ENCODE results near the gene MS4A4E.
A peak's percentile ranks its signal among the peaks of the same experiment; 100 is the strongest.

Gene MS4A4E

GRCh38 chr11:60240662-60241061, 2.3 kb downstream of the MS4A4E start:
- H4K91ac ChIP-seq (ENCODE audit: low read length) = no peak overlapping the region
- no peaks in the 10 kb centered on the region for H3K27me3 ChIP-seq (ENCODE audit: control insufficient read depth in 1 of 2, insufficient read depth in 1 of 2, low read length in 2 of 2)
- H3K4me1 ChIP-seq (ENCODE audit: control insufficient read depth, insufficient read depth, low read depth, low read length) = no peaks in the 10 kb centered on the region
- H2BK5ac ChIP-seq (ENCODE audit: low read depth, low read length, poor library complexity, severe bottlenecking) = no peak overlapping the region
- H3K14ac ChIP-seq (ENCODE audit: low read length in 2 of 2) = no peak overlapping the region
- no peak overlapping the region for H3K18ac ChIP-seq (ENCODE audit: low read depth in 1 of 2, low read length in 2 of 2)
- no peak overlapping the region for H2BK15ac ChIP-seq (ENCODE audit: low read depth, poor library complexity, severe bottlenecking)
- no peak overlapping the region for H2BK12ac ChIP-seq (ENCODE audit: low read length in 2 of 2)
- H3K4ac ChIP-seq (ENCODE audit: low read depth in 1 of 2, low read length in 2 of 2) = no peak overlapping the region
- no peaks in the 10 kb centered on the region for H3K9me3 ChIP-seq (ENCODE audit: control insufficient read depth, low read length)
- H2AFZ ChIP-seq (ENCODE audit: low read depth, low read length) = no peak overlapping the region
- no peaks in the 10 kb centered on the region for H3K79me1 ChIP-seq (replicated peaks; ENCODE audit: low read length, poor library complexity, severe bottlenecking)
- H3K36me3 ChIP-seq (ENCODE audit: control insufficient read depth in 1 of 2, insufficient read depth in 2 of 2, low read depth in 1 of 2, low read length in 2 of 2) = no peaks in the 10 kb centered on the region
- H3K9ac ChIP-seq (ENCODE audit: low read length) = no peak overlapping the region
- no peak overlapping the region for H2AK5ac ChIP-seq (ENCODE audit: low read length, severe bottlenecking)
- H3K4me3 ChIP-seq (ENCODE audit: insufficient read depth in 1 of 2, low read depth in 1 of 2, low read length in 2 of 2) = no peak overlapping the region
- peak overlapping the region; percentile 34 for H2BK120ac ChIP-seq (ENCODE audit: low read depth, low read length)
- no peak overlapping the region for H3K23ac ChIP-seq (ENCODE audit: low read length in 2 of 2)
- H3K27ac ChIP-seq (ENCODE audit: low read length, poor library complexity, severe bottlenecking) = no peak overlapping the region
- no peak overlapping the region for H3K4me2 ChIP-seq (ENCODE audit: low read length, poor library complexity, severe bottlenecking)
- WGBS = 88% methylated on average over 4 of the region's 5 CpGs
- DNase-seq = no peak
- no peak overlapping the region for H4K8ac ChIP-seq (ENCODE audit: low read length)

DNA sequence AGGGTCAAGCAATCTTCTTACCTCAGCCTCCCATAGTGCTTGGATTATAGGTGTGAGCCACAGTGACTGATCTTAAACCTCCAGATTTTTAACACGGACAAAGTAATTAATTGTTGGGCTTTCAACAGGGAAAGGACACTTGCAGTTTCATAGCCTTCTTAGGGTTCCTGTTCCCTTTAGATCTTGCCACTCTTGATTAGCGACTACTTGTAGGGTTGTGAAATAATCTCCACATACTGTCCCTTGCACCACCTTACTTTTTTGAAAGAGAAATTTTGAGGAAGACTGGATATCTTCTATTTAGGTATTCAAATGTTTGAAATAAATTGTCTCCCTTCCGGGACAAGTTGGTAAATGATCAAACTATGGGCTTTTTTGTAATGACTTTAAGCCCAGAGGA, 7.6 kb downstream of the MS4A4E start:
- no peak overlapping the region for H2BK120ac ChIP-seq (ENCODE audit: low read depth, low read length)
- no peak overlapping the region for H2BK15ac ChIP-seq (ENCODE audit: low read depth, poor library complexity, severe bottlenecking)
- H4K8ac ChIP-seq (ENCODE audit: low read length) = no peak overlapping the region
- no peak for DNase-seq
- H3K79me1 ChIP-seq (replicated peaks; ENCODE audit: low read length, poor library complexity, severe bottlenecking) = no peaks in the 10 kb centered on the region
- no peak overlapping the region for H3K27ac ChIP-seq (ENCODE audit: low read length, poor library complexity, severe bottlenecking)
- H2AK5ac ChIP-seq (ENCODE audit: low read length, severe bottlenecking) = no peak overlapping the region
- H2BK12ac ChIP-seq (ENCODE audit: low read length in 2 of 2) = no peak overlapping the region
- no peaks in the 10 kb centered on the region for H3K27me3 ChIP-seq (ENCODE audit: control insufficient read depth in 1 of 2, insufficient read depth in 1 of 2, low read length in 2 of 2)
- H2AFZ ChIP-seq (ENCODE audit: low read depth, low read length) = no peak overlapping the region
- WGBS = 70% methylated on average over 2 of the region's 3 CpGs
- H4K91ac ChIP-seq (ENCODE audit: low read length) = no peak overlapping the region
- no peaks in the 10 kb centered on the region for H3K9me3 ChIP-seq (ENCODE audit: control insufficient read depth, low read length)
- H3K23ac ChIP-seq (ENCODE audit: low read length in 2 of 2) = no peak overlapping the region
- H3K4me1 ChIP-seq (ENCODE audit: control insufficient read depth, insufficient read depth, low read depth, low read length) = no peaks in the 10 kb centered on the region
- no peak overlapping the region for H3K14ac ChIP-seq (ENCODE audit: low read length in 2 of 2)
- H2BK5ac ChIP-seq (ENCODE audit: low read depth, low read length, poor library complexity, severe bottlenecking) = no peak overlapping the region
- H3K4me2 ChIP-seq (ENCODE audit: low read length, poor library complexity, severe bottlenecking) = no peak overlapping the region
- no peak overlapping the region for H3K4ac ChIP-seq (ENCODE audit: low read depth in 1 of 2, low read length in 2 of 2)
- H3K18ac ChIP-seq (ENCODE audit: low read depth in 1 of 2, low read length in 2 of 2) = no peak overlapping the region
- H3K9ac ChIP-seq (ENCODE audit: low read length) = no peak overlapping the region
- no peak overlapping the region for H3K4me3 ChIP-seq (ENCODE audit: insufficient read depth in 1 of 2, low read depth in 1 of 2, low read length in 2 of 2)
- no peaks in the 10 kb centered on the region for H3K36me3 ChIP-seq (ENCODE audit: control insufficient read depth in 1 of 2, insufficient read depth in 2 of 2, low read depth in 1 of 2, low read length in 2 of 2)

GRCh38 chr11:60230681-60231080, 12.3 kb downstream of the MS4A4E start:
- DNase-seq = no peak
- Histone ChIP-seq H2BK15ac (ENCODE audit: low read depth, poor library complexity, severe bottlenecking) (no peak overlapping the region), H3K4me1 (ENCODE audit: control insufficient read depth, insufficient read depth, low read depth, low read length) (no peaks in the 10 kb centered on the region), H4K8ac (ENCODE audit: low read length) (no peak overlapping the region), H3K4me3 (ENCODE audit: insufficient read depth in 1 of 2, low read depth in 1 of 2, low read length in 2 of 2) (no peak overlapping the region), H3K18ac (ENCODE audit: low read depth in 1 of 2, low read length in 2 of 2) (no peak overlapping the region), H2BK12ac (ENCODE audit: low read length in 2 of 2) (no peak overlapping the region), H4K91ac (ENCODE audit: low read length) (no peak overlapping the region), H3K27me3 (ENCODE audit: control insufficient read depth in 1 of 2, insufficient read depth in 1 of 2, low read length in 2 of 2) (no peaks in the 10 kb centered on the region), H3K14ac (ENCODE audit: low read length in 2 of 2) (no peak overlapping the region), H2BK5ac (ENCODE audit: low read depth, low read length, poor library complexity, severe bottlenecking) (no peak overlapping the region), H3K9me3 (ENCODE audit: control insufficient read depth, low read length) (no peaks in the 10 kb centered on the region), H2AK5ac (ENCODE audit: low read length, severe bottlenecking) (no peak overlapping the region), H3K27ac (ENCODE audit: low read length, poor library complexity, severe bottlenecking) (no peak overlapping the region), H3K9ac (ENCODE audit: low read length) (no peak overlapping the region), H2BK120ac (ENCODE audit: low read depth, low read length) (no peak overlapping the region), H3K4me2 (ENCODE audit: low read length, poor library complexity, severe bottlenecking) (no peak overlapping the region), H3K36me3 (ENCODE audit: control insufficient read depth in 1 of 2, insufficient read depth in 2 of 2, low read depth in 1 of 2, low read length in 2 of 2) (no peaks in the 10 kb centered on the region), H3K79me1 (replicated peaks; ENCODE audit: low read length, poor library complexity, severe bottlenecking) (no peaks in the 10 kb centered on the region), H2AFZ (ENCODE audit: low read depth, low read length) (no peak overlapping the region), H3K23ac (ENCODE audit: low read length in 2 of 2) (no peak overlapping the region), H3K4ac (ENCODE audit: low read depth in 1 of 2, low read length in 2 of 2) (no peak overlapping the region)
- no CpG with 5 or more reads among the region's 1 CpG for WGBS

GRCh38 chr11:60222141-60222540, 20.8 kb downstream of the MS4A4E start:
- Histone ChIP-seq H3K9me3 (ENCODE audit: control insufficient read depth, low read length) (no peaks in the 10 kb centered on the region), H4K8ac (ENCODE audit: low read length) (no peak overlapping the region), H3K23ac (ENCODE audit: low read length in 2 of 2) (no peak overlapping the region), H4K91ac (ENCODE audit: low read length) (no peak overlapping the region), H3K79me1 (replicated peaks; ENCODE audit: low read length, poor library complexity, severe bottlenecking) (no peaks in the 10 kb centered on the region), H2BK5ac (ENCODE audit: low read depth, low read length, poor library complexity, severe bottlenecking) (no peak overlapping the region), H2AFZ (ENCODE audit: low read depth, low read length) (no peak overlapping the region), H3K4me2 (ENCODE audit: low read length, poor library complexity, severe bottlenecking) (no peak overlapping the region), H2BK15ac (ENCODE audit: low read depth, poor library complexity, severe bottlenecking) (no peak overlapping the region), H2BK12ac (ENCODE audit: low read length in 2 of 2) (no peak overlapping the region), H3K4me3 (ENCODE audit: insufficient read depth in 1 of 2, low read depth in 1 of 2, low read length in 2 of 2) (no peak overlapping the region), H3K18ac (ENCODE audit: low read depth in 1 of 2, low read length in 2 of 2) (no peak overlapping the region), H3K9ac (ENCODE audit: low read length) (no peak overlapping the region), H3K14ac (ENCODE audit: low read length in 2 of 2) (no peak overlapping the region), H3K27me3 (ENCODE audit: control insufficient read depth in 1 of 2, insufficient read depth in 1 of 2, low read length in 2 of 2) (no peaks in the 10 kb centered on the region), H3K4me1 (ENCODE audit: control insufficient read depth, insufficient read depth, low read depth, low read length) (no peaks in the 10 kb centered on the region), H3K4ac (ENCODE audit: low read depth in 1 of 2, low read length in 2 of 2) (no peak overlapping the region), H3K27ac (ENCODE audit: low read length, poor library complexity, severe bottlenecking) (no peak overlapping the region), H2AK5ac (ENCODE audit: low read length, severe bottlenecking) (no peak overlapping the region), H3K36me3 (ENCODE audit: control insufficient read depth in 1 of 2, insufficient read depth in 2 of 2, low read depth in 1 of 2, low read length in 2 of 2) (no peaks in the 10 kb centered on the region), H2BK120ac (ENCODE audit: low read depth, low read length) (no peak overlapping the region)
- no peak for DNase-seq
- WGBS = 89% methylated on average over 2 of the region's 4 CpGs
